ENCODE data around the gene CNBP. TPM values are rescaled to one million over a fixed set of nuclear protein-coding genes. Genes with fewer than 3 reads are reported as not detected.
A peak's percentile ranks its signal among the peaks of the same experiment; 100 is the strongest.

Gene CNBP
- total and polyA plus RNA-seq, 2 of the 4 experiments (the other 2 are of a cell fraction) = 217 to 223 TPM

GRCh38 chr3:129128357-129129155, 55.1 kb downstream of the CNBP start:
- WGBS, 2 experiments (ENCODE audit: extremely low coverage in 2 of 2, insufficient read length in 1 of 2) = 98% methylated on average over 7 of the region's 16 CpGs; no CpG with 5 or more reads in 1 of the 2 experiments

More at GRCh38 chr3:129128357-129129155, 55.1 kb downstream of the CNBP start:
- H3K79me1 ChIP-seq (ENCODE audit: low read depth in 1 of 2, low read length in 2 of 2) = no peaks in the 10 kb centered on the region; a peak in 1 of 4 replicates
- no peaks in the 10 kb centered on the region for H3K27me3 ChIP-seq (ENCODE audit: control insufficient read depth, insufficient read depth, low read length)
- dilution Hi-C loops (cut with HindIII; ENCODE audit: low sequenced_read_pairs, unreplicated experiment) (no loop called here), in situ Hi-C loops (cut with MboI; ENCODE audit: low sequenced_read_pairs) (no loop called here), intact Hi-C loops (cut with micrococcal nuclease) (no loop called here)
- H3K56ac ChIP-seq (ENCODE audit: extremely low read depth, insufficient read depth, low read length) = no peak overlapping the region
- no peak overlapping the region for H2BK5ac ChIP-seq (ENCODE audit: low read depth, low read length, poor library complexity, severe bottlenecking)
- no peak for TF ChIP-seq MAFK (IDR thresholded peaks at IDR 0.05; ENCODE audit: low read depth, low read length)
- no peak for TF ChIP-seq SMC3 (IDR thresholded peaks at IDR 0.05; ENCODE audit: low read depth, low read length)
- no peak for TF ChIP-seq ELK1 (IDR thresholded peaks at IDR 0.05; ENCODE audit: borderline replicate concordance, low read depth, low read length)
- TF ChIP-seq RCOR1 (IDR thresholded peaks at IDR 0.05; ENCODE audit: insufficient replicate concordance, low read length) = no peak
- peaks cover 1% of the 10 kb centered on the region for H3K9me1 ChIP-seq (ENCODE audit: insufficient read depth, low read length)
- ChIA-PET POLR2A (ENCODE audit: unreplicated experiment) (no interaction called here), CTCF (no interaction called here)
- H4K5ac ChIP-seq (ENCODE audit: low read depth, low read length) = no peak overlapping the region
- H3K18ac ChIP-seq (ENCODE audit: low read depth, low read length) = no peak overlapping the region
- no peak overlapping the region for H3K27ac ChIP-seq (ENCODE audit: insufficient read depth, low read length)
- peak overlapping the region; percentile 20 for H2AK9ac ChIP-seq (replicated peaks; ENCODE audit: low read depth, low read length, poor library complexity)
- peaks cover 33% of the 10 kb centered on the region for H3K36me3 ChIP-seq (ENCODE audit: control insufficient read depth, insufficient read depth, low read length)
- H3K4me2 ChIP-seq (ENCODE audit: low read depth, low read length) = no peak overlapping the region
- no peak for ATAC-seq (ENCODE audit: low read depth)
- no peak for DNase-seq
- H3K9ac ChIP-seq (ENCODE audit: low read depth, low read length) = no peak overlapping the region
- H3K4me3 ChIP-seq (ENCODE audit: insufficient read depth, low read depth, low read length) = no peak overlapping the region
- no peak overlapping the region for H2AK5ac ChIP-seq (ENCODE audit: low read depth, low read length)
- H3K23ac ChIP-seq (ENCODE audit: low read depth, low read length) = no peak overlapping the region
- 0 out of 2 replicates have a peak, but pooled peaks cover 2% of the 10 kb centered on the region for H4K20me1 ChIP-seq (ENCODE audit: insufficient read depth, low read length)
- H3K9me3 ChIP-seq (ENCODE audit: control insufficient read depth, insufficient read depth, low read length) = no peaks in the 10 kb centered on the region
- no peak overlapping the region for H2BK15ac ChIP-seq (ENCODE audit: low read depth, low read length)
- H2BK120ac ChIP-seq (ENCODE audit: low read depth, low read length) = no peak overlapping the region
- H2AFZ ChIP-seq (replicated peaks; ENCODE audit: low read length, poor library complexity) = no peak overlapping the region
- no TSS peak for BruUV-seq (replicated peaks)
- H3K4me1 ChIP-seq (ENCODE audit: control insufficient read depth, insufficient read depth, low read length) = peaks cover 9% of the 10 kb centered on the region
- H4K8ac ChIP-seq (ENCODE audit: low read depth in 2 of 2, low read length in 2 of 2) = no peak overlapping the region
- H3K14ac ChIP-seq (replicated peaks; ENCODE audit: low read depth, low read length) = no peak overlapping the region
- H2BK20ac ChIP-seq (ENCODE audit: low read depth, low read length) = no peak overlapping the region
- no peak overlapping the region for H4K91ac ChIP-seq (ENCODE audit: insufficient read depth, low read depth, low read length)
- no peak overlapping the region for H3K4ac ChIP-seq (ENCODE audit: low read depth, low read length)
